Caco-2 (cell line): ENCODE results near the gene HLCS. TPM values are rescaled to one million over a fixed set of nuclear protein-coding genes. Genes with fewer than 3 reads are reported as not detected.

Experiments used
- BruUV-seq: library from RNA; stranded (reverse); fragments of 400-500 nt; replicated peaks from 2 replicates; lab custom pipeline; 2021; lab: Mats Ljungman, UMichigan
- CTCF ChIA-PET: fragments of 300-600 bp; sonication (Branson Sonifier 250); formaldehyde crosslinking; loops from one replicate; lab custom pipeline; 2022; ENCODE audit warnings: antibody characterized with exemption; lab: Charles Lee
- POLR2A ChIA-PET: fragments of 300-600 bp; sonication (Branson Sonifier 250); formaldehyde crosslinking; loops from one replicate; lab custom pipeline; 2022; ENCODE audit warnings: antibody characterized with exemption; lab: Charles Lee
- DNase-seq, 2 experiments: peaks; one replicate each; pipeline versions ENCODE4 v3.0.0 to v3.0.0-alpha.2; 2020 to 2022
- H3K27me3 ChIP-seq: replicated peaks from 2 replicates; pipeline ENCODE4 v1.6.0; 2011; ENCODE audit warnings: low read length; ENCODE audit not compliant: control insufficient read depth, insufficient read depth
- H3K36me3 ChIP-seq: 2 replicates; pipeline ENCODE4 v1.5.1; 2011; ENCODE audit warnings: low read length; ENCODE audit not compliant: control insufficient read depth, insufficient read depth
- H3K4me1 ChIP-seq: fragments of 250-450 bp; sonication (Bioruptor Pico); 2 replicates; pipeline ENCODE4 v1.5.1; 2020; ENCODE audit warnings: mild to moderate bottlenecking
- H3K4me3 ChIP-seq: 2 replicates; pipeline ENCODE4 v1.5.1; 2011; ENCODE audit warnings: low read depth, mild to moderate bottlenecking, control low read depth, low read length
- H3K9me3 ChIP-seq: fragments of 250-450 bp; sonication (Bioruptor Pico); 2 replicates; pipeline ENCODE4 v1.5.1; 2020; ENCODE audit warnings: mild to moderate bottlenecking, moderate library complexity
- H3K27ac Mint-ChIP-seq: one replicate; pipeline ENCODE4 v1.8.0; 2022; ENCODE audit warnings: mixed read lengths; ENCODE audit not compliant: unreplicated experiment
- H3K27me3 Mint-ChIP-seq: one replicate; pipeline ENCODE4 v1.8.0; 2022; ENCODE audit warnings: mixed read lengths; ENCODE audit not compliant: insufficient read depth, unreplicated experiment
- H3K36me3 Mint-ChIP-seq: one replicate; pipeline ENCODE4 v1.8.0; 2022; ENCODE audit warnings: mild to moderate bottlenecking, mixed read lengths; ENCODE audit not compliant: insufficient read depth, unreplicated experiment
- H3K4me1 Mint-ChIP-seq: one replicate; pipeline ENCODE4 v1.8.0; 2022; ENCODE audit warnings: low read depth, mixed read lengths; ENCODE audit not compliant: unreplicated experiment
- H3K4me3 Mint-ChIP-seq: one replicate; pipeline ENCODE4 v1.8.0; 2022; ENCODE audit warnings: mild to moderate bottlenecking, moderate library complexity, mixed read lengths; ENCODE audit not compliant: unreplicated experiment
- H3K9me3 Mint-ChIP-seq: one replicate; pipeline ENCODE4 v1.8.0; 2022; ENCODE audit warnings: mixed read lengths; ENCODE audit not compliant: unreplicated experiment
- CTCF ChIP-seq, 2 experiments: fragments of 200-600 bp in 1 of 2; IDR thresholded peaks; 1 replicate in 1 of 2; 2 replicates in 1 of 2; pipeline versions ENCODE4 v1.5.1 to v1.8.0; 2011 to 2022; ENCODE audit warnings: antibody characterized with exemption in 1 of 2, control low read depth in 1 of 2, inconsistent platforms in 1 of 2, low read depth in 1 of 2, low read length in 1 of 2, mild to moderate bottlenecking in 1 of 2, moderate library complexity in 1 of 2; ENCODE audit not compliant: insufficient read depth in 1 of 2, severe bottlenecking in 1 of 2, unreplicated experiment in 1 of 2
- intact Hi-C: fragments of 100-400 bp; cut with micrococcal nuclease; formaldehyde crosslinking; loops from one replicate; pipeline ENCODE4 v1.10.0; 2022; ENCODE audit not compliant: unreplicated experiment
- total RNA-seq: library from RNA; stranded (reverse); gene quantifications from 2 replicates; pipeline ENCODE4 v1.2.3, GENCODE V29; 2022

Gene HLCS
- total RNA-seq, 1 experiment from 2014 or later: 26.2 TPM

DNA sequence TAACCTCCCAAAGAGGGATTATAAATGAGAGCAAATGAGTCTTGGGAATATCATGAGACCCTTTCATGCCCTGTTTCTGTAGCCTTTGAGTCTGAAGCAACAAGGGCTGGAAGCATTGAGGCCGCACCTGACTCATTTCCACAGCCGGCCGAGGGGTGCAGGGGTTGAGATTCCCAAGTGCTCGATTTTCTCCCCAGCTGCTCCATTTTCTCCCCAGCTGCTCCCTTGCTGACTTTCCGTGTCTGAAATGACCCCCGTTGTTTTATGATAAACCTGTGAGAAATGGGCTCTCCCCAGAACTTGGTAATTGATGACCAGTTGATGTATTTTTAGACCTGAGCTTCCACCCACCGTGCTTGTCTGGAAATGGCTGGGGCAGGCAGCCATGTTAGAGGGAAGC lies 244.7 kb downstream of the HLCS start:
- Mint-ChIP-seq H3K27ac (no peak overlapping the region), H3K4me1 (no peaks in the 10 kb centered on the region), H3K27me3 (no peaks in the 10 kb centered on the region), H3K36me3 (peaks cover 9% of the 10 kb centered on the region), H3K4me3 (no peak overlapping the region), H3K9me3 (no peaks in the 10 kb centered on the region)
- ChIA-PET CTCF (no interaction called here), POLR2A (no interaction called here)
- TF ChIP-seq CTCF (IDR thresholded peaks at IDR 0.05; ENCODE audit: insufficient read depth in 1 of 2, low read depth in 1 of 2, low read length in 1 of 2, severe bottlenecking in 1 of 2, unreplicated experiment in 1 of 2): no peak
- Histone ChIP-seq H3K4me1 (no peaks in the 10 kb centered on the region), H3K36me3 (0 out of 2 replicates have a peak, but pooled peaks cover 2% of the 10 kb centered on the region), H3K27me3 (no peaks in the 10 kb centered on the region), H3K4me3 (no peak overlapping the region), H3K9me3 (no peaks in the 10 kb centered on the region)
- no TSS peak for BruUV-seq
- intact Hi-C loops: no loop called here
- peak in 1 of 2 experiments; percentile 1 for DNase-seq

DNA sequence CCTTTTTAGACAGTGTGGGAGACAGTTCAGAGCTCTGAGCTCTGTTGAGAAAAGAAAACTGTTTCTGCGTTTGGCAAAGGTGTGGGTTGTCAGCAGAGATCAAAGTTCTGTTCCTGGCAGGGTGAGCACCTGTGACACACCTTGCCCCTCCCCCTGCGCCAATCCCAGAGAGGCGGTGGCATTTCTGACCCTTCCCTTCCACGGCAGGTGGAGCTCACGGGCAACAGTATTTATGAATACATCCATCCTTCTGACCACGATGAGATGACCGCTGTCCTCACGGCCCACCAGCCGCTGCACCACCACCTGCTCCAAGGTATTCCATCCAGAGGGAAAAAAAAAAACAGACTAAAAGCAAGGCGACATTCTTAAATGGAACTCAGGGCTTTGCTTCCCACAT lies 246.9 kb downstream of the HLCS start:
- Histone ChIP-seq H3K4me3 (no peak overlapping the region), H3K4me1 (no peaks in the 10 kb centered on the region), H3K36me3 (0 out of 2 replicates have a peak, but pooled peaks cover 2% of the 10 kb centered on the region), H3K9me3 (no peaks in the 10 kb centered on the region), H3K27me3 (no peaks in the 10 kb centered on the region)
- peak in 1 of 2 experiments; percentile 21 for DNase-seq
- intact Hi-C loops: no loop called here
- TF ChIP-seq CTCF (IDR thresholded peaks at IDR 0.05; ENCODE audit: insufficient read depth in 1 of 2, low read depth in 1 of 2, low read length in 1 of 2, severe bottlenecking in 1 of 2, unreplicated experiment in 1 of 2): no peak
- BruUV-seq: no TSS peak
- Mint-ChIP-seq H3K36me3 (peaks cover 9% of the 10 kb centered on the region), H3K27me3 (no peaks in the 10 kb centered on the region), H3K9me3 (no peaks in the 10 kb centered on the region), H3K4me1 (no peaks in the 10 kb centered on the region), H3K27ac (no peak overlapping the region), H3K4me3 (no peak overlapping the region)
- ChIA-PET CTCF (interaction anchor here (1.6 kb wide), 1 partner anchor 89 kb away, joined by 5 read pairs; no protein-coding TSS in a partner anchor), POLR2A (no interaction called here)

DNA sequence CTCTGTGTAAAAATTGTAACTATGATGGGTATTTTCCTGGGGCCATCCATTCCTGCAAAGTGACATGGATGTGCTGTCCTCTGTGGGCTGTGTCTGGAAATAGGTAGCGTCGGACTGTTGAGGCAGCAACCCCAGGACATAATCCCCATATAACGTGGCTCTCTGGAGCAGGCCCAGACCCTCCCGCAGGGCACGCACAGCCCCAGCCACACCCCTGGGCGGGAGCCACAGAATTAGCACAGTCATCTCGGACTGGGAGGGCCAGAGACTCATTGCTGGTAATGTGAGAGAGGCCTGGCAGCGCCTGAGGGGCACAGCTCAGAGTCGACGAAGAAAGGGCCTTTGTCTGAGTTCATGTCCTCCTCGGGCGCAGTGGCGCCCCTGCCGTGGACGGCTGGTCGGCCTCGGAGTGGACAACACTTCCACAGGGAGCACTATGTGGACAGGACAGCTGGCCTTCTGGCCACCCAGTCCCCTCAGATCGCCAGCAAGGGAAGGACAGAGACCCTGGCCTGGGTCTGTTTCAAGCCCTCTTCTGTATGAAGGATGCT lies 247.4 kb downstream of the HLCS start:
- Mint-ChIP-seq H3K4me3 (no peak overlapping the region), H3K27ac (no peak overlapping the region), H3K27me3 (no peaks in the 10 kb centered on the region), H3K36me3 (peaks cover 6% of the 10 kb centered on the region), H3K9me3 (no peaks in the 10 kb centered on the region), H3K4me1 (no peaks in the 10 kb centered on the region)
- POLR2A ChIA-PET: no interaction called here
- no peaks in the 10 kb centered on the region for H3K27me3 ChIP-seq
- no peaks in the 10 kb centered on the region for H3K4me1 ChIP-seq
- intact Hi-C loops: no loop called here
- CTCF ChIA-PET: interaction anchor here (0.6 to 1.6 kb wide), 2 partner anchors 84 to 88 kb away, joined by 3 to 5 read pairs; no protein-coding TSS in a partner anchor
- DNase-seq: peak in 1 of 2 experiments; percentile 31
- no peak overlapping the region for H3K4me3 ChIP-seq
- H3K36me3 ChIP-seq: 0 out of 2 replicates have a peak, but pooled peaks cover 2% of the 10 kb centered on the region
- no peaks in the 10 kb centered on the region for H3K9me3 ChIP-seq
- BruUV-seq: no TSS peak
- no peak for TF ChIP-seq CTCF (IDR thresholded peaks at IDR 0.05; ENCODE audit: insufficient read depth in 1 of 2, low read depth in 1 of 2, low read length in 1 of 2, severe bottlenecking in 1 of 2, unreplicated experiment in 1 of 2)
